OCI-LY7 (cell line): ENCODE data around the gene CEPT1. TPM values are rescaled to one million over a fixed set of nuclear protein-coding genes. Genes with fewer than 3 reads are reported as not detected.
A peak's percentile ranks its signal among the peaks of the same experiment; 100 is the strongest.

Source experiments
- BruUV-seq: library from RNA; stranded (reverse); fragments of 400-500 nt; replicated peaks from 2 replicates; lab custom pipeline; 2021; lab: Mats Ljungman, UMichigan
- CTCF ChIA-PET: fragments of 300-600 bp; sonication (Branson Sonifier 250); formaldehyde crosslinking; loops from one replicate; lab custom pipeline; 2022; ENCODE audit warnings: antibody characterized with exemption; ENCODE audit not compliant: unreplicated experiment; lab: Charles Lee
- POLR2A ChIA-PET: fragments of 300-600 bp; sonication (Branson Sonifier 250); formaldehyde crosslinking; loops from one replicate; lab custom pipeline; 2022; ENCODE audit warnings: antibody characterized with exemption; lab: Charles Lee
- DNase-seq: peaks from one replicate; pipeline ENCODE4 v3.0.0-alpha.2; 2015; ENCODE audit warnings: low spot score
- H2AFZ ChIP-seq: fragments of 200-600 bp; sonication (generic), shearing (Covaris generic); 2 replicates; pipeline ENCODE4 v1.6.1; 2014; ENCODE audit warnings: mild to moderate bottlenecking, antibody characterized with exemption, low read length, moderate library complexity
- H3K27ac ChIP-seq: fragments of 200-600 bp; sonication (generic); 2 replicates; pipeline ENCODE4 v1.5.1; 2014; ENCODE audit warnings: mixed run types, low read depth, mild to moderate bottlenecking, moderate library complexity, low read length, inconsistent platforms; ENCODE audit not compliant: poor library complexity, severe bottlenecking
- H3K36me3 ChIP-seq: fragments of 200-600 bp; sonication (generic); 2 replicates; pipeline ENCODE4 v1.6.1; 2014; ENCODE audit warnings: mild to moderate bottlenecking, antibody characterized with exemption, low read length, moderate library complexity, mixed read lengths; ENCODE audit not compliant: insufficient read depth
- H3K4me1 ChIP-seq: fragments of 200-600 bp; sonication (generic); 2 replicates; pipeline ENCODE4 v1.5.1; 2014; ENCODE audit warnings: mild to moderate bottlenecking, low read length; ENCODE audit not compliant: insufficient read depth, poor library complexity, severe bottlenecking
- H3K4me2 ChIP-seq: fragments of 200-600 bp; sonication (generic); 2 replicates; pipeline ENCODE4 v1.6.1; 2014; ENCODE audit warnings: mild to moderate bottlenecking, low read length
- H3K4me3 ChIP-seq: fragments of 200-600 bp; sonication (generic); 2 replicates; pipeline ENCODE4 v1.5.1; 2014; ENCODE audit warnings: mild to moderate bottlenecking, low read depth, low read length; ENCODE audit not compliant: poor library complexity, severe bottlenecking
- H3K79me2 ChIP-seq: fragments of 200-600 bp; sonication (generic); 2 replicates; pipeline ENCODE4 v1.6.1; 2016; ENCODE audit warnings: low read depth, mild to moderate bottlenecking, low read length, moderate library complexity, mixed read lengths; ENCODE audit not compliant: insufficient read depth
- H3K9me2 ChIP-seq: fragments of 200-600 bp; sonication (generic); 2 replicates; pipeline ENCODE4 v1.6.1; 2016; ENCODE audit warnings: mild to moderate bottlenecking, low read length, mixed read lengths; ENCODE audit not compliant: insufficient read depth
- H3K9me3 ChIP-seq: fragments of 200-600 bp; sonication (generic); 2 replicates; pipeline ENCODE4 v1.6.1; 2014; ENCODE audit warnings: mild to moderate bottlenecking, mixed run types, low read length, mixed read lengths
- H4K20me1 ChIP-seq: fragments of 200-600 bp; sonication (generic); 2 replicates; pipeline ENCODE4 v1.6.1; 2014; ENCODE audit warnings: mild to moderate bottlenecking, antibody characterized with exemption, low read length, moderate library complexity, mixed read lengths; ENCODE audit not compliant: insufficient read depth
- CTCF ChIP-seq: fragments of 200-600 bp; sonication (generic); conservative IDR thresholded peaks from 2 replicates; pipeline ENCODE4 v1.5.1; 2014; ENCODE audit warnings: mild to moderate bottlenecking, antibody characterized with exemption, low read length, moderate library complexity, mixed read lengths
- EZH2phosphoT487 ChIP-seq: fragments of 200-600 bp; sonication (generic); IDR thresholded peaks from 2 replicates; pipeline ENCODE4 v1.6.1; 2018; ENCODE audit warnings: low read depth, borderline replicate concordance, mild to moderate bottlenecking, mixed run types, antibody characterized with exemption, low read length, moderate library complexity, mixed read lengths
- intact Hi-C: fragments of 100-400 bp; cut with micrococcal nuclease; formaldehyde crosslinking; loops from one replicate; pipeline ENCODE4 v1.10.0; 2022; ENCODE audit not compliant: unreplicated experiment
- total RNA-seq, 2 experiments: library from RNA; depleted of rRNA in 1 of 2; stranded (reverse); fragments of >200 nt in 1 of 2; shearing (Covaris generic) in 1 of 2; gene quantifications; 2 replicates each; pipeline ENCODE4 v1.2.3, GENCODE V29; 2014 to 2022

CEPT1 gene
- total RNA-seq, 2 experiments from 2014 or later: 44.9 to 59.0 TPM

GRCh38 chr1:111199329-111199728 lies 59.3 kb downstream of the CEPT1 start:
- H3K4me2 ChIP-seq: no peak overlapping the region
- ChIA-PET POLR2A (interaction anchor here (0.9 to 2.6 kb wide), 5 partner anchors 11 to 42 kb away, joined by 3 to 17 read pairs (median 3); no protein-coding TSS in a partner anchor), CTCF (interaction anchor here (1.4 kb wide), 1 partner anchor 15 kb away, joined by 5 read pairs; no protein-coding TSS in a partner anchor)
- peaks cover 21% of the 10 kb centered on the region for H3K36me3 ChIP-seq
- BruUV-seq: no TSS peak
- H3K79me2 ChIP-seq: peaks cover 7% of the 10 kb centered on the region; the same call in 1 of the 2 replicates
- TF ChIP-seq EZH2phosphoT487 (no peak), CTCF (no peak)
- no peak for DNase-seq
- no peak overlapping the region for H3K4me3 ChIP-seq
- intact Hi-C loops: no loop called here
- no peaks in the 10 kb centered on the region for H4K20me1 ChIP-seq
- H2AFZ ChIP-seq: no peak overlapping the region
- no peaks in the 10 kb centered on the region for H3K9me3 ChIP-seq
- no peak overlapping the region for H3K27ac ChIP-seq
- H3K4me1 ChIP-seq: peaks cover 62% of the 10 kb centered on the region
- no peaks in the 10 kb centered on the region for H3K9me2 ChIP-seq

GRCh38 chr1:111199881-111200801 lies 60.1 kb downstream of the CEPT1 start, which contains the start of gene DENND2D:
TSS of gene DENND2D (minus strand) at chr1:111200646. CDS start at chr1:111200459, 187 bp downstream.
- Histone ChIP-seq H3K9me2 (no peaks in the 10 kb centered on the region), H3K79me2 (peaks cover 7% of the 10 kb centered on the region; the same call in 1 of the 2 replicates), H3K27ac (peak within 1 kb of the TSS; percentile 7), H3K9me3 (no peaks in the 10 kb centered on the region), H3K36me3 (peaks cover 15% of the 10 kb centered on the region; the same call in 1 of the 2 replicates), H3K4me2 (peak within 1 kb of the TSS; percentile 98), H3K4me1 (peaks cover 70% of the 10 kb centered on the region), H4K20me1 (no peaks in the 10 kb centered on the region), H3K4me3 (no peak within 1 kb of the TSS), H2AFZ (peak within 1 kb of the TSS; percentile 1; the same call in 1 of the 2 replicates)
- CTCF ChIA-PET: interaction anchor here (1.4 kb wide), 1 partner anchor 14 kb away, joined by 5 read pairs; no protein-coding TSS in a partner anchor
- TF ChIP-seq EZH2phosphoT487 (no peak), CTCF (no peak)
- no peak for DNase-seq
- intact Hi-C loops: loop anchor here (5.0 kb wide), 1 partner anchor 58 kb away; the partner anchor contains the start of genes CEPT1 and DRAM2
- POLR2A ChIA-PET: interaction anchor here (0.9 to 2.6 kb wide), 5 partner anchors 12 to 21 kb away, joined by 3 to 19 read pairs (median 8); no protein-coding TSS in a partner anchor
- no TSS peak for BruUV-seq
